Right ventricle myocardium inferior (tissue), 1 donor: Measurements from ENCODE around the gene SMARCC2. TPM values are rescaled to one million over a fixed set of nuclear protein-coding genes. Genes with fewer than 3 reads are reported as not detected.

ENCODE experiments used
- ATAC-seq: fragments of 200-7000 bp; cut with Tn5 transposase; one replicate; pipeline ENCODE4 v1.9.1; 2020; ENCODE audit warnings: mild to moderate bottlenecking, moderate library complexity
- DNase-seq: peaks from one replicate; pipeline ENCODE4 v3.0.0; 2021; ENCODE audit errors: missing footprints
- intact Hi-C: fragments of 100-400 bp; cut with DNase I; formaldehyde crosslinking; loops from one replicate; pipeline ENCODE4 v1.11.0; 2022
- long read RNA-seq: library from polyadenylated mRNA; unstranded; transcript quantifications from one replicate; pipeline ENCODE4 v2.0.0, GENCODE V29; 2021
- total RNA-seq: library from RNA; stranded (reverse); fragmentation: NEBNext Ultra II Directional; extraction: Animal tissue kit (Norgen Biotek cat#: 25700); gene quantifications from one replicate; pipeline ENCODE4 v1.2.1, GENCODE V29; 2021
- donor health status: DM: no; HTN: yes; CAD: no; lungs with severe emphysema.

SMARCC2 gene
- 68.8 TPM for total RNA-seq
- long read RNA-seq, full-length matches to known transcripts = 44 of 80 reads
- long read RNA-seq, partial matches to known transcripts = 5 of 80 reads
- long read RNA-seq, other reads (novel, unspliced or antisense) = 31 of 80 reads

DNA sequence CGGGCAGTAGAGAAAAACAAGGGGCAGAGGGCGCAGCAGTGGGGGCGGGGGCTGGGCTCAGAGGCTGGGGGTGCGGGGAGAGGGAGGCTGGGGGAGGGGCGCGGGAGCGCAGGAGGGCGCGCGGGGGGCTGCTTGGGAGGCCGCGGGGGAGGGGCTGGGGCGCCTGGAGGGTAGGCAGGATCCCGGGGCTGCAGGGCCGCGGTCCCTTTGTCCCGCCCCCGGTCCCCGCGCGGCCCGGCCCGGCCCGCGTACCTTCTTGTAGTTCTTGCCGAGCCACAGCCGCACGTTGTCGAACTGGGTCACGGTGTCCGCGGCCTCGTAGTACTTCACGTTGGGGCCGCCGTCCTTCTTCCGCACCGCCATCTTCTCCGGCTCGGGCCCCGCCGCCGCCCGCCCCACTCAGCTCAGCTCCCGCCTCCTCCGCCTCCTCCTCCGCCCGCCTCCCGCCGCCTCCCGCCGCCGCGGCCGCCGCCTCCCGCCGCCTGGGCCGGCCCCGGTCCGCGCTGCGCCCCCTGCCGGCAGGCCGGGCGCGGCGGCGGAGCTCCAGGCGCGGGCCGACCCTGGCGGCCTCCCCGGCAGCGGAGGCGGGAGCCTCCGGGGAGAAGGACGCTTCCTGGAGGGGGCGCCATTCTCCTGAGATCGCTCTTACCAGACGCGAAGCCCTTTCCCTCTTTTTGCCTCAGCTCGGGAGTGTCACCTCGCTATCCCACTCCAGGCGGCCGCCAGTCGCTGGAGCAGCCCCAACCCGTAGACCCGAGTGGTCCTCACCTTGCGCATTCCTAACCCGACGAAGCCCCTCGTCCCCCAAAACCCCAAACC lies at the start of gene SMARCC2:
SMARCC2 (minus strand) TSS at position 385 of the 819 bp plus-strand sequence; CDS start at position 363, 22 bp downstream.
- DNase-seq (peak; percentile 90), ATAC-seq (peak; percentile 89)
- intact Hi-C loops = loop anchor here (1.0 to 2.0 kb wide), 3 partner anchors 31 to 451 kb away; partner anchors contain the start of gene MYL6

DNA sequence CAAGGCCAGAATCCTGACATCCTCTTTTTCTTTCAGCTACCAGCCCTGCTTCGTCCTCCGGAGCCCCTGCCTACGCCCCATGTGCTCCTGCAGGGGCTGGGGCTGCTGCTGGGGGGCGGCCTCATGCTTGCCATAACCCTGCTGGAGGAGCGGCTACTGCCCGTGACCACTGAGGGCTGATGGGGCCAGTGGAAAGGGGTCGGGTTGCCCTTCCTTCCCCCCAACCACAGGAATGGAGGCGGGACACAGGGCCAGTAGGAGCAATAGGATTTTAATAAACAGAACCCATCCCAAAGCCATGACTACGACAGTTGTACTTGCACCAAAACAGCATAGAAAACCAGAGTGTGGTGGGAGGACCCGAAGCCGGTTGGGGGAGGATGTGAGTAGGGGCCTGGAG lies 48.3 kb upstream of the SMARCC2 start:
- DNase-seq (peak; percentile 44), ATAC-seq (no peak)
- intact Hi-C loops = no loop called here

DNA sequence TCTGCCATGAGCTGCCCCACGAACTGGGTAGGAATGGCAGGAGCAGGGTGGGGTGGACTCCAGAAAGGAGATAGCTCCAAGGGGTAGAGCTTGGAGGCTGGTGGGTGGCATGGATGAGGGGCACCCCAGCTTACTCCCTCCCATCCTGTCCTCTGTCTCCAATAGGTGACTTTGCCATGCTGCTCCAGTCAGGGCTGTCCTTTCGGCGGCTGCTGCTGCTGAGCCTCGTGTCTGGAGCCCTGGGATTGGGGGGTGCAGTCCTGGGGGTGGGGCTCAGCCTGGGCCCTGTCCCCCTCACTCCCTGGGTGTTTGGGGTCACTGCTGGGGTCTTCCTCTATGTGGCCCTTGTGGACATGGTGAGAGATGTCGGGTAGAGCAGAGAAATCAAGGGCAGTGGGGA lies 47.7 kb upstream of the SMARCC2 start:
- ATAC-seq (no peak), DNase-seq (no peak)
- intact Hi-C loops = no loop called here

GRCh38 chr12:56236091-56236490 lies 46.8 kb upstream of the SMARCC2 start:
- intact Hi-C loops = no loop called here
- DNase-seq = peak; percentile 7
- no peak for ATAC-seq

DNA sequence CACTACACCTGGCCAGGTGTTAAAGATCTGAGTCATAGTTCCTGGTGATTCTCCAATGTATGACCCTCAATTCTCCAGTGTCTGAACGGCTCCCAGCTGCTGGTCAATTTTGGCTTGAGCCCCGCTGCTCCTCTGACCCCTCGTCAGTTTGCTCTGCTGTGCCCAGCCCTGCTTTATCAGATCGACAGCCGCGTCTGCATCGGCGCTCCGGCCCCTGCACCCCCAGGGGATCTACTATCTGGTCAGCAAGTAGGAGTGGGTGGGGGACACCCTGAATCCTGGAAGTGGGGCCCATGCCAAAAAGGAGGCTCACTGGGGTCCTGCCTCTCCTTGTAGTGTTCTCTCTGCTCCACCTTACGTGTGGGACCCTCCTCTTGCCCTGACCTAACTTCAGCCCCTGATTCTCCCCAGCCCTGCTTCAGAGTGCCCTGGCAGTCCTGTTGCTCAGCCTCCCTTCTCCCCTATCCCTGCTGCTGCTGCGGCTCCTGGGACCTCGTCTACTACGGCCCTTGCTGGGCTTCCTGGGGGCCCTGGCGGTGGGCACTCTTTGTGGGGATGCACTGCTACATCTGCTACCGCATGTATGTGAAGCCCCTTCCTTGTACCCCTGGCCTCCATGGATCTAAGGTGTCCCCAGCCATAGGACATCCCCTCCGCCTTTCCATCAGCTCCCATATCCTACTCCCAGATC lies 45.6 kb upstream of the SMARCC2 start:
- DNase-seq = peak; percentile 25
- ATAC-seq = no peak
- intact Hi-C loops = no loop called here

GRCh38 chr12:56231184-56231582 lies 41.9 kb upstream of the SMARCC2 start:
- DNase-seq = peak; percentile 60
- intact Hi-C loops = no loop called here
- no peak for ATAC-seq

- DNase-seq (peak; percentile 15), ATAC-seq (no peak)
- intact Hi-C loops = no loop called here
These were observed 41.3 kb upstream of the SMARCC2 start for GRCh38 chr12:56230432-56231183.

- intact Hi-C loops = no loop called here
- DNase-seq (peak; percentile 2), ATAC-seq (no peak)
These were observed 40.7 kb upstream of the SMARCC2 start, which contains the start of gene SLC39A5 for GRCh38 chr12:56229916-56230431. SLC39A5 (plus strand) TSS chr12:56230051; CDS start chr12:56231275, 1,224 bp downstream.

GRCh38 chr12:56229082-56229481 lies 39.8 kb upstream of the SMARCC2 start:
- DNase-seq (peak; percentile 11), ATAC-seq (no peak)
- intact Hi-C loops = no loop called here

GRCh38 chr12:56224954-56225353 lies 35.7 kb upstream of the SMARCC2 start:
- intact Hi-C loops = loop anchor here (1.0 to 5.0 kb wide), 4 partner anchors 32 to 106 kb away; partner anchors contain the start of genes ANKRD52 and CS
- no peak for DNase-seq
- no peak for ATAC-seq

DNA sequence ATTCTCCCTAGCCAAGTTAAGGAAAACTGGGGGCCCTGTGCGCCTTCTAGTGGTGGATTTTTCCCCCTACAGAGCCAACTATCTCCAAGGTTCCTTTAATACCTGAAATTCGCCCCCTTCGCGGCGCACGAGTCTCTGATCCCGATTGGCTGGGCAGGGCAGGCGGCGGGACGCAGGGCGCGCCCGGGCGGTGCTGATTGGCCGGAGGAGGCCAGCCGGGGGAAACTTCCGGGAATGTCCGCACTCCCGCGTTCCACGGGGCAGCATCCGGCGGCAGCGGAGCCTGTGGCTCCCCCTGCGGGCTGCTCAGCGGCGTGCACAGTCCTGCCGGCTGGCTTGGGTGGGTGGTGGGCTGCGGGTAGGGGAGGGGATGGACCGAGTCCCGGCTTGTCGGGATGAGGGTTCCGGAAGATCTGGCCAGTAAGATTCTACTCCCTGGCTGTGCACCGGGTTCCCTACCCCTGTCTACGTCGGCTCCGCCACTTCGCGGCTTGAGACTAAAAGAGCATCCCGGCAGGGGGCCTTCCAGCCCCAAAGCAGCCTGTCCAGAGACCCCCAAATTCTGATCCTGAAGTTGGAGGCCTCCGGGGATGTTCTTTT lies 34.9 kb upstream of the SMARCC2 start, which contains the start of gene NABP2:
NABP2 (plus strand) TSS at position 241 of the 600 bp plus-strand sequence. CDS start 515 bp downstream, outside the sequence.
- intact Hi-C loops = loop anchor here (1.0 to 5.0 kb wide), 4 partner anchors 31 to 105 kb away; partner anchors contain the start of genes ANKRD52 and CS
- ATAC-seq (peak; percentile 87), DNase-seq (peak; percentile 99)

DNA sequence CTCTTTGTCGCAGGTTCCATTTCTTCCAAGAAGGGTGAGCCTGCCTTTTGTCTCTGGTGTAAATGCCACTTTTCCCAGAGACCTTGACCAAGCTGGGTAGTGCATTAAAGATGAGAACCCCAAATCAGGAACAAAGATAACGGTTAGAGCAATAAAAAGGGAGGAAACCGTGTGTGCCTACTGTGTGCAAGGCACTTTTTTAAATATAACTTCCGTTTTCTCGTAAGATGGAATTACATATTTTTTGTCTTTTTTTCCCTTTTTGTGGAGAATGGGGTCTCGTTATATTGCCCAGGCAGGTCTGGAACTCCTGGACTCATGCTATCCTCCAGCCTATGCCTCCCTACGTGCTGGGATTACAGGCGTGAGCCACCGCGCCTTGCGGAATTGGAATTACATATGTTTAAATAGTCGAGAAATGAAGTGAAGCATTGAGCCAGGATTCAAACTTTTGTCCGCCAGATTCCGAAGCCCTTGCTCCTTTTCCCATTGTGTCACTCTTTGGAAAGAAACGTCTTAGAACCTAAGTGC lies 34.4 kb upstream of the SMARCC2 start:
- intact Hi-C loops = loop anchor here (1.0 to 5.0 kb wide), 4 partner anchors 30 to 104 kb away; partner anchors contain the start of genes ANKRD52 and CS

GRCh38 chr12:56222531-56222895 lies 33.2 kb upstream of the SMARCC2 start:
- intact Hi-C loops = loop anchor here (5.0 kb wide), 1 partner anchor 35 kb away; the partner anchor contains the start of gene ANKRD52
- no peak for ATAC-seq

More for the DNA sequence above, 34.4 kb upstream of the SMARCC2 start:
- ATAC-seq (no peak), DNase-seq (no peak)

GRCh38 chr12:56221757-56222530 lies 32.7 kb upstream of the SMARCC2 start, which contains the start of gene RNF41:
RNF41 (minus strand) TSS chr12:56221922; CDS start chr12:56214047, 7,875 bp downstream.
- peak; percentile 98 for DNase-seq
- ATAC-seq = peak; percentile 92
- intact Hi-C loops = loop anchor here (5.0 kb wide), 1 partner anchor 35 kb away; the partner anchor contains the start of gene ANKRD52

More at GRCh38 chr12:56222531-56222895, 33.2 kb upstream of the SMARCC2 start:
- DNase-seq = no peak

DNA sequence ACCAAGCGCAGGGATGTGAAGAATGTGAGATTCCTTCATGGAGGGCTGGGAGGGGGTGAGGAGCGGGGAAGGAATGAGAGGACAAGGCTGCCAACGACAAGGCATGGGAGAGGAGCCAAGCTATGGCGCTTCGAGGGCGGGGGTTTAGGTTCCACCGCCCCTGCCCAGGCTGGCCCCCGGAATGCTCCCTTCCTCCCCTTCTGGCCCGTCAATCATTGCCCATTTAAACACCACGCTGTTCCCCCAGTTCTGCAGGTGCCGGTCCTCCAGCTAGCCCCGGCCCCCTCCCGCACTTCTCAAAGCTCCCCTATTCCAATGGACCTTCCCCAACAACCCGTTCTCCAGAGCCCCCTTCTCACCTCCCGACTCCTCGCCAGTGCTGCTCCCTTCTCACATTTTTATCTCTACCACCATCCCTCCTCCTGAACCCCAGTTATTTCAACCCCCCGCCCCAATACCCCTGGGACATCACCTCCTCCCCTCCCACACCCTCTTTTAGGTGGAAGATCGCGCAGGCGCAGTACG lies 32.0 kb upstream of the SMARCC2 start:
- intact Hi-C loops = loop anchor here (5.0 kb wide), 1 partner anchor 36 kb away; the partner anchor contains the start of gene ANKRD52
- ATAC-seq = peak; percentile 21
- DNase-seq = no peak

GRCh38 chr12:56220611-56221231 lies 31.4 kb upstream of the SMARCC2 start:
- intact Hi-C loops = loop anchor here (5.0 kb wide), 1 partner anchor 37 kb away; the partner anchor contains the start of gene ANKRD52
- DNase-seq (no peak), ATAC-seq (no peak)
